HG03439 (cell line): ENCODE measurements around the gene BCOR.

Experiments used
- ATAC-seq: cut with Tn5 transposase; IDR thresholded peaks from one replicate; pipeline ENCODE4 v1.9.1; 2021; ENCODE audit warnings: mild to moderate bottlenecking, moderate library complexity; ENCODE audit not compliant: unreplicated experiment

BCOR gene

GRCh38 chrX:40097504-40098263 lies at the start of gene BCOR:
TSS of gene BCOR (minus strand) at chrX:40097958. CDS start at chrX:40077929, 20,029 bp downstream.
- peak; percentile 12 for ATAC-seq

- ATAC-seq = no peak
Measured at GRCh38 chrX:40147126-40147952, 49.6 kb upstream of the BCOR start.

GRCh38 chrX:40146262-40147125 lies 48.7 kb upstream of the BCOR start:
- no peak for ATAC-seq

- ATAC-seq = no peak
Measured at GRCh38 chrX:40145923-40146261, 48.1 kb upstream of the BCOR start.

GRCh38 chrX:40145001-40145922 lies 47.5 kb upstream of the BCOR start:
- ATAC-seq = no peak

GRCh38 chrX:40144576-40144975 lies 46.8 kb upstream of the BCOR start:
- no peak for ATAC-seq

GRCh38 chrX:40143987-40144386 lies 46.2 kb upstream of the BCOR start:
- no peak for ATAC-seq

GRCh38 chrX:40143001-40143400 lies 45.2 kb upstream of the BCOR start:
- ATAC-seq = no peak

GRCh38 chrX:40142417-40142816 lies 44.7 kb upstream of the BCOR start:
- ATAC-seq = no peak

- no peak for ATAC-seq
Measured at GRCh38 chrX:40140706-40141499, 43.1 kb upstream of the BCOR start.

- no peak for ATAC-seq
Measured at GRCh38 chrX:40132751-40133150, 35.0 kb upstream of the BCOR start.

GRCh38 chrX:40131654-40132337 lies 34.0 kb upstream of the BCOR start:
- no peak for ATAC-seq

GRCh38 chrX:40130207-40130606 lies 32.4 kb upstream of the BCOR start:
- no peak for ATAC-seq

- no peak for ATAC-seq
Measured at GRCh38 chrX:40127052-40127451, 29.3 kb upstream of the BCOR start.

GRCh38 chrX:40122487-40122886 lies 24.7 kb upstream of the BCOR start:
- ATAC-seq = no peak

GRCh38 chrX:40121618-40122017 lies 23.9 kb upstream of the BCOR start:
- no peak for ATAC-seq

GRCh38 chrX:40120838-40121580 lies 23.3 kb upstream of the BCOR start:
- no peak for ATAC-seq

GRCh38 chrX:40117715-40118285 lies 20.0 kb upstream of the BCOR start:
- ATAC-seq = no peak
